Endodermal cell (in vitro differentiated cells): ENCODE data around the gene EDEM2. TPM values are rescaled to one million over a fixed set of nuclear protein-coding genes. Genes with fewer than 3 reads are reported as not detected.

Source experiments
- DNase-seq: peaks from one replicate; pipeline ENCODE4 v3.0.0-alpha.2; 2017
- H3K27ac ChIP-seq: 2 replicates; pipeline ENCODE4 v1.5.1; 2013; ENCODE audit warnings: mild to moderate bottlenecking, low read depth, low read length, moderate library complexity
- H3K27me3 ChIP-seq: 2 replicates; pipeline ENCODE4 v1.6.1; 2013; ENCODE audit warnings: mild to moderate bottlenecking, low read length, moderate library complexity; ENCODE audit not compliant: insufficient read depth, control insufficient read depth, poor library complexity, severe bottlenecking
- H3K36me3 ChIP-seq: 2 replicates; pipeline ENCODE4 v1.7.0; 2013; ENCODE audit warnings: mild to moderate bottlenecking, low read length, moderate library complexity; ENCODE audit not compliant: control insufficient read depth, insufficient read depth
- H3K4me1 ChIP-seq: one replicate; pipeline ENCODE4 v1.7.0; 2013; ENCODE audit warnings: low read length; ENCODE audit not compliant: control insufficient read depth, insufficient read depth
- H3K4me3 ChIP-seq: 2 replicates; pipeline ENCODE4 v1.5.1; 2013; ENCODE audit warnings: mild to moderate bottlenecking, low read length, moderate library complexity
- H3K9ac ChIP-seq: 2 replicates; pipeline ENCODE4 v1.6.1; 2013; ENCODE audit warnings: mild to moderate bottlenecking, low read length, moderate library complexity; ENCODE audit not compliant: poor library complexity, severe bottlenecking; ENCODE audit errors: extremely low read depth
- H3K9me3 ChIP-seq: 2 replicates; pipeline ENCODE4 v1.6.1; 2013; ENCODE audit warnings: mild to moderate bottlenecking, low read length, moderate library complexity; ENCODE audit not compliant: control insufficient read depth
- H3K27ac Mint-ChIP-seq: 2 replicates; pipeline ENCODE4 v1.8.0; 2020; ENCODE audit warnings: mixed read lengths
- H3K27me3 Mint-ChIP-seq: 2 replicates; pipeline ENCODE4 v1.8.0; 2021; ENCODE audit warnings: mild to moderate bottlenecking, mixed read lengths; ENCODE audit not compliant: insufficient read depth
- H3K36me3 Mint-ChIP-seq: 2 replicates; pipeline ENCODE4 v1.8.0; 2020; ENCODE audit warnings: low read depth, mixed read lengths
- H3K4me1 Mint-ChIP-seq: 2 replicates; pipeline ENCODE4 v1.8.0; 2020; ENCODE audit warnings: mixed read lengths
- H3K4me3 Mint-ChIP-seq: 2 replicates; pipeline ENCODE4 v1.8.0; 2020; ENCODE audit warnings: mild to moderate bottlenecking, moderate library complexity, mixed read lengths
- H3K9me3 Mint-ChIP-seq: 2 replicates; pipeline ENCODE4 v1.8.0; 2020; ENCODE audit warnings: mild to moderate bottlenecking, mixed read lengths
- WGBS, 2 experiments: methylation state at CpG; one replicate each; pipeline versions ENCODE4 v1.1.5 to v1.1.7; 2013; ENCODE audit warnings: missing lambda C conversion rate in 2 of 2, mixed read lengths in 1 of 2; ENCODE audit not compliant: insufficient coverage in 1 of 2, insufficient read length in 1 of 2; 5-methylcytosine and 5-hydroxymethylcytosine counted together
- total RNA-seq, 2 donors: library from RNA; stranded (reverse); fragmentation: NEBNext Ultra II Directional in 1 of 2; extraction: Animal tissue kit (Norgen Biotek cat#: 25700) in 1 of 2; gene quantifications; 2 replicates in 1 of 2; 3 replicates in 1 of 2; pipeline ENCODE4 v1.2.1, GENCODE V29; 2021
- TF ChIP-seq, protein P1 (sequence below): fragments of 200-600 bp; sonication (generic); conservative IDR thresholded peaks from 2 replicates; pipeline ENCODE4 v1.5.0; 2021; ENCODE audit warnings: antibody characterized with exemption, mild to moderate bottlenecking

The EDEM2 gene
- total RNA-seq, 2 donors from 2014 or later = 21.4 to 32.2 TPM

DNA sequence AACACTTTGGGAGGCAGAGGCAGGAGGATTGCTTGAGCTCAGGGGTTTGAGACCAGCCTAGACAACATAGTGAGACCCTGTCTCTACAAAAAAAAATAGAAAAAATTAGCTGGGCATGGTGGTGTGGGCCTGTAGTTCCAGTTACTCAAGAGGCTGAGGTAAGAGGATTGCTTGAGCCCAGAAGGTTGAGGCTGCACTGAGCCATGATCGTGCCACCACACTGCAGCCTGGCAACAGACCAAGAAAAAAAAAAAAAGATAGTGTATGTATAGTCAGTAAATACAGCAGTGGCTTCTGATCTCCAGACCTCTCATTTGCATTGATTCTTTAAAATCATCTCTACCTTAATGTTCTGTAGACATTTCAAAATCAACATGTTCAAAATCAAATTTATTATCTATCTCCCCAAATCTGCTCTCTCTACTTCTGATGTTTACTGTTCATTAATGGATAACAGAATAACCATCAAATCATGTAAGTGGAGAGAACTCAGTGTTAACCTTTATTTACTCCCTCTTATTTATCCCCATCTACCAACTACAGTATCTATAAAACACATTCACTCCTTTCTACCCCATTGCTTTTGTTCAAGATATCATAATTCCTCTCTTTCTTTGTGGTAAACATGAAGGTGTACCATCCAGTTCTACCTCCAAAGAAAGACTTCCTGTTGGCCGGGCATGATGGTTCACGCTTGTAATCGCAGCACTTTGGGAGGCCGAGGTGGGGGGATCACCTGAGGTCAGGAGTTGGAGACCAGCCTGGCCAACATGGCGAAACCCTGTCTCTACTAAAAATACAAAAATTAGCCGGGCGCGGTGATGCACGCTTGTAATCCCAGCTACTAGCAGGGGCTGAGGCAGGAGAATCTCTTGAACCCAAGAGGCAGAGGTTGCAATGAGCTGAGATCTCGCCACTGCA lies 32.4 kb upstream of the EDEM2 start:
- DNase-seq = no peak
- Mint-ChIP-seq H3K4me3 (no peak overlapping the region), H3K27ac (no peak overlapping the region), H3K4me1 (peaks cover 7% of the 10 kb centered on the region), H3K9me3 (peaks cover 45% of the 10 kb centered on the region), H3K36me3 (no peaks in the 10 kb centered on the region), H3K27me3 (peaks cover 11% of the 10 kb centered on the region)
- H3K9me3 ChIP-seq = no peaks in the 10 kb centered on the region
- no peaks in the 10 kb centered on the region for H3K36me3 ChIP-seq
- no peaks in the 10 kb centered on the region for H3K4me1 ChIP-seq
- H3K27ac ChIP-seq = no peak overlapping the region
- no peak overlapping the region for H3K9ac ChIP-seq
- H3K4me3 ChIP-seq = no peak overlapping the region
- TF ChIP-seq, protein P1, sequence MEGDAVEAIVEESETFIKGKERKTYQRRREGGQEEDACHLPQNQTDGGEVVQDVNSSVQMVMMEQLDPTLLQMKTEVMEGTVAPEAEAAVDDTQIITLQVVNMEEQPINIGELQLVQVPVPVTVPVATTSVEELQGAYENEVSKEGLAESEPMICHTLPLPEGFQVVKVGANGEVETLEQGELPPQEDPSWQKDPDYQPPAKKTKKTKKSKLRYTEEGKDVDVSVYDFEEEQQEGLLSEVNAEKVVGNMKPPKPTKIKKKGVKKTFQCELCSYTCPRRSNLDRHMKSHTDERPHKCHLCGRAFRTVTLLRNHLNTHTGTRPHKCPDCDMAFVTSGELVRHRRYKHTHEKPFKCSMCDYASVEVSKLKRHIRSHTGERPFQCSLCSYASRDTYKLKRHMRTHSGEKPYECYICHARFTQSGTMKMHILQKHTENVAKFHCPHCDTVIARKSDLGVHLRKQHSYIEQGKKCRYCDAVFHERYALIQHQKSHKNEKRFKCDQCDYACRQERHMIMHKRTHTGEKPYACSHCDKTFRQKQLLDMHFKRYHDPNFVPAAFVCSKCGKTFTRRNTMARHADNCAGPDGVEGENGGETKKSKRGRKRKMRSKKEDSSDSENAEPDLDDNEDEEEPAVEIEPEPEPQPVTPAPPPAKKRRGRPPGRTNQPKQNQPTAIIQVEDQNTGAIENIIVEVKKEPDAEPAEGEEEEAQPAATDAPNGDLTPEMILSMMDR = no peak
- WGBS, 2 experiments = 91 to 92% methylated on average over 5 to 10 of the region's 11 CpGs
- no peaks in the 10 kb centered on the region for H3K27me3 ChIP-seq

DNA sequence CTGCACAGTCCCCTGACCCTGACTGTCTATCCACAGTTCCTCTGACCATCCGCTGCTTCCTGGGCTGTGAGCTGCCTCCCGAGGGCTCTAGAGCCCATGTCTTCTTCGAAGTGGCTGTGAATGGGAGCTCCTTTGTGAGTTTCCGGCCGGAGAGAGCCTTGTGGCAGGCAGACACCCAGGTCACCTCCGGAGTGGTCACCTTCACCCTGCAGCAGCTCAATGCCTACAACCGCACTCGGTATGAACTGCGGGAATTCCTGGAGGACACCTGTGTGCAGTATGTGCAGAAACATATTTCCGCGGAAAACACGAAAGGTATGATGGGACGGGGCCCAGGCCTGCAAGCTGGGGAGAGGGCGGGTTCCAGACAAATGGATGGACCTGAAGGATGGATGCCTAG lies 29.0 kb upstream of the EDEM2 start:
- Histone ChIP-seq H3K9ac (no peak overlapping the region), H3K36me3 (no peaks in the 10 kb centered on the region), H3K27me3 (no peaks in the 10 kb centered on the region), H3K4me1 (no peaks in the 10 kb centered on the region), H3K9me3 (no peaks in the 10 kb centered on the region), H3K27ac (no peak overlapping the region), H3K4me3 (no peak overlapping the region)
- 96 to 98% methylated on average over 9 to 14 of the region's 14 CpGs for WGBS, 2 experiments
- Mint-ChIP-seq H3K4me3 (no peak overlapping the region), H3K4me1 (peaks cover 18% of the 10 kb centered on the region), H3K36me3 (no peaks in the 10 kb centered on the region), H3K27ac (no peak overlapping the region), H3K27me3 (peaks cover 34% of the 10 kb centered on the region), H3K9me3 (peaks cover 41% of the 10 kb centered on the region)
- DNase-seq = no peak
- TF ChIP-seq, protein P1 = no peak

DNA sequence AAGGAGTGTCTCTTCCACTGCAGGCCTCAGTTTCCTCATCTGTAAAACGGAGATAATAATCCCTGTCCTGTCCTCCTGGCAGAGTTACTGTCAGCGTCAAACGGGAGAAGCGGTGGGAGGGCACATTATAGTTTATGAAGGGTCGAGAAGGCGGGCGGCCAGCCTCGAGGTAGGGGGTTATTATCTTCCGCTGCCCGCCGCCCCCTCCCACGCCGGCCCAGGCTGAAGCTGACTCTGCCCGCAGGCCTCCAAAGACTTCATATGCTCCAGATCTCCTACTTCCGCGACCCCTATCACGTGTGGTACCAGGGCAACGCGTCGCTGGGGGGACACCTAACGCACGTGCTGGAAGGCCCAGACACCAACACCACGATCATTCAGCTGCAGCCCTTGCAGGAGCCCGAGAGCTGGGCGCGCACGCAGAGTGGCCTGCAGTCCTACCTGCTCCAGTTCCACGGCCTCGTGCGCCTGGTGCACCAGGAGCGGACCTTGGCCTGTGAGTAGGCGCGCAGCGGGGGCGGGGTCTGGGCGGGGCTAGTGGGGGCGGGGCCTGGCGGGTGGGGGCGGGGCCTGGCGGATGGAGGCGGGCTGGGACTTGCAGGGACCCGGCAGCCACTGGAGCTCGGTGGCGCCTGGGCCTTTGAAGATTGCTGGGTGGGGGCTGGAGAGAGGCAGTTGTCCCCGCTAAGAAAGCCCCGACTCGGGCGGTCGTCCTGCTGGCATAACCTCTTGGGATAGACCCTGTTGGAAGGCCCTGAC lies 27.5 kb upstream of the EDEM2 start:
- Histone ChIP-seq H3K4me3 (no peak overlapping the region), H3K36me3 (no peaks in the 10 kb centered on the region), H3K27ac (no peak overlapping the region), H3K27me3 (no peaks in the 10 kb centered on the region), H3K4me1 (no peaks in the 10 kb centered on the region), H3K9me3 (no peaks in the 10 kb centered on the region), H3K9ac (no peak overlapping the region)
- Mint-ChIP-seq H3K9me3 (peaks cover 33% of the 10 kb centered on the region), H3K36me3 (no peaks in the 10 kb centered on the region), H3K4me1 (peaks cover 18% of the 10 kb centered on the region), H3K27me3 (peaks cover 34% of the 10 kb centered on the region), H3K27ac (peak overlapping the region; percentile 76), H3K4me3 (peak overlapping the region; percentile 37)
- DNase-seq = peak; percentile 95
- 86 to 96% methylated on average over 17 to 46 of the region's 49 CpGs for WGBS, 2 experiments
- TF ChIP-seq, protein P1 = no peak
